Sigmoid colon (tissue), 3 donors: ENCODE results near the gene NOL6.

Experiments
- POLR2A ChIP-seq, 2 donors: fragments of 450-650 bp; IDR thresholded peaks; one replicate each; pipeline ENCODE4 v1.6.1; 2016; ENCODE audit warnings: antibody characterized with exemption in 2 of 2, mild to moderate bottlenecking in 2 of 2, moderate library complexity in 2 of 2
- TF ChIP-seq, protein P1 (sequence below), 4 experiments: fragments of 450-650 bp in 3 of 4; fragments of 200-600 bp in 1 of 4; IDR thresholded peaks; one replicate each; pipeline ENCODE4 v1.5.1; 2016 to 2019; ENCODE audit warnings: antibody characterized with exemption in 4 of 4, mild to moderate bottlenecking in 3 of 4, moderate library complexity in 2 of 4

DNA sequence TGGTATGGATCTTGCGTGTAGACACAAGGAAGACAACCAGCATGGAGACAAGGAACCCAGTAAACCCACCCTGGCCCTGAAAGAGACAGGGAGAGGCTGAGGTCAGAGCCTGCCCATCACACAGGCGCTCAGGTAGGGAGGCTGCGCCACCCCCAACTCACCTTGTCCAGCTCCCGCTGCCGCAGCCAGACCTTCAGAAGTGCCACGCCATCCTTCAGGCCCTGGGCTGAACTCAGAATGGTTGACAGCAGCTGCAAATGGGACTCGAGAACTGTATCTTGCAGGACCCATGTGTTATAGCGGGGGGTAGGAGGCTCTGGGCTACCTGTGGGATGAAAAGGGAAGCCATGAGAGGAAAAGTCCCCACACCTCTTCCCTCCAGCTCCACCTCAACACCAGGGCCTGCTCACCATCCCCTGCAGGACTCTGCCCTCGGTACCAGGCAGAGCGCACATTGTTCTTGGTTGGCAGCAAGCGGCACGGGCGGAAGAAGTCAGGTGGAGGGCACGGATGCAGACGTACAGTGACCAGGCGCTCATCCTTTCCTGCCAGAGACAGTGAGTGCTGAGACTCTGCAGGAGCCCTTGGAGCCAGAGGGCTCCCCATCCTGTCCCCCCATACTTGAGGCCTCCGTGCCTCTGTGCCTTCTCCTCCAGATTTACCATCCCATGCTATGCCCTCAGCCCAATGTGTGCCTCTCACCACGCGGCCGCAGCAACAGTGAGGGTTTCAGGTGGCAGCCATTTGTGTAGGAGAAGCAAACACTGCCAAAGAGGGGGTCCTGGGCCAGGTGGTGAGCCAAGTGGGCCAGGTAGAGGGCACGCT, 4.7 kb downstream of the NOL6 start:
- TF ChIP-seq, protein P1, sequence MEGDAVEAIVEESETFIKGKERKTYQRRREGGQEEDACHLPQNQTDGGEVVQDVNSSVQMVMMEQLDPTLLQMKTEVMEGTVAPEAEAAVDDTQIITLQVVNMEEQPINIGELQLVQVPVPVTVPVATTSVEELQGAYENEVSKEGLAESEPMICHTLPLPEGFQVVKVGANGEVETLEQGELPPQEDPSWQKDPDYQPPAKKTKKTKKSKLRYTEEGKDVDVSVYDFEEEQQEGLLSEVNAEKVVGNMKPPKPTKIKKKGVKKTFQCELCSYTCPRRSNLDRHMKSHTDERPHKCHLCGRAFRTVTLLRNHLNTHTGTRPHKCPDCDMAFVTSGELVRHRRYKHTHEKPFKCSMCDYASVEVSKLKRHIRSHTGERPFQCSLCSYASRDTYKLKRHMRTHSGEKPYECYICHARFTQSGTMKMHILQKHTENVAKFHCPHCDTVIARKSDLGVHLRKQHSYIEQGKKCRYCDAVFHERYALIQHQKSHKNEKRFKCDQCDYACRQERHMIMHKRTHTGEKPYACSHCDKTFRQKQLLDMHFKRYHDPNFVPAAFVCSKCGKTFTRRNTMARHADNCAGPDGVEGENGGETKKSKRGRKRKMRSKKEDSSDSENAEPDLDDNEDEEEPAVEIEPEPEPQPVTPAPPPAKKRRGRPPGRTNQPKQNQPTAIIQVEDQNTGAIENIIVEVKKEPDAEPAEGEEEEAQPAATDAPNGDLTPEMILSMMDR (IDR thresholded peaks at IDR 0.05): no peak
- TF ChIP-seq POLR2A (IDR thresholded peaks at IDR 0.05): no peak
